ENCODE results near the gene CUEDC1.

DNA sequence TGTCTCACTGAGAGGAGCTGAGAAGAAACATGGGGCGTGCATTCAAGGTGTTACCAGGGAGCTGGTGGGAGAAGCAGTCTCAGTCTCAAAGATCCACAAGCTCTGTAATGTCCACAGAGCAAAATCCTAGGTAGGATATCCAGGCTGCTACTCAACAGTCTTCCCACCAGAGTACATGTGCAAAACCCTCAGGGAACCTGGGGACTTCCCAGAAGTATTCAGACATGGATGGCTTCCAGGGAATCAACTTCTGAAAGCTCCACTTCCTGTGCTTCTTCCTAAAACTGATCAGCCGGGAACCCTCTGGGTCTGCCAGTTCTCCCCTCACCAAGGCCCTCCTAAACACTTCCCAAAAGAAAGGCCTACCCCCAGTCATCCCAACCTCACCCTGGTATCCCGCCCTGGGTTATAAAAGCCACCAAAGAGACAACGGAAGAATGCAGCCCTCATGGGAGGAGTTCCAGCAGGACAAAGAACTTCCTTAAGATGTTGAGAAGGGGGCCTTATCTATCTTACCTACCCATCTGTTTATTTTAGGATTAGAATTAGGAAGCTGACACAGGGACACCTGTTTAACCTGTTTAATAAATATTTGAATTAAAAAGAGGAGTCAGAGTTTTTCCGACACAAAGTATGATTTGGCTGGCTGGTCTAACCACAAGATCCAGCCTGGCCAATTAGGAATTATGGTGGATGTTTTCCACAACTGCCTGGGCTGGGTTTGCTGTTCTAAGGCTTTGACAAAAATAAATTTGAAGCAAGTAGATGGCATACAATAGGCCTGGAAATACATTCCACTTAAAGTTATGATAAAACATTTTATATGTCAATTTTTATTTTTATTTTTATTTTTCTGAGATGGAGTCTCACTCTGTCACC is 37.0 kb downstream of the CUEDC1 start:
- TF ChIP-seq, protein P1, sequence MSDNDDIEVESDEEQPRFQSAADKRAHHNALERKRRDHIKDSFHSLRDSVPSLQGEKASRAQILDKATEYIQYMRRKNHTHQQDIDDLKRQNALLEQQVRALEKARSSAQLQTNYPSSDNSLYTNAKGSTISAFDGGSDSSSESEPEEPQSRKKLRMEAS (IDR thresholded peaks at IDR 0.05) = no peak
- TF ChIP-seq POLR2A (IDR thresholded peaks at IDR 0.05; ENCODE audit: low read length) (no peak), SMC3 (IDR thresholded peaks at IDR 0.05) (no peak), NR3C1 (IDR thresholded peaks at IDR 0.05) (no peak), KDM1A (IDR thresholded peaks at IDR 0.05; ENCODE audit: low read depth) (no peak), EP300 (IDR thresholded peaks at IDR 0.05) (no peak), MYC (IDR thresholded peaks at IDR 0.05; ENCODE audit: borderline replicate concordance, low read length) (no peak), ESRRA (IDR thresholded peaks at IDR 0.05; ENCODE audit: borderline replicate concordance, low read length) (no peak), MAZ (IDR thresholded peaks at IDR 0.05; ENCODE audit: borderline replicate concordance, low read depth, low read length) (no peak)
- TF ChIP-seq, protein P2, sequence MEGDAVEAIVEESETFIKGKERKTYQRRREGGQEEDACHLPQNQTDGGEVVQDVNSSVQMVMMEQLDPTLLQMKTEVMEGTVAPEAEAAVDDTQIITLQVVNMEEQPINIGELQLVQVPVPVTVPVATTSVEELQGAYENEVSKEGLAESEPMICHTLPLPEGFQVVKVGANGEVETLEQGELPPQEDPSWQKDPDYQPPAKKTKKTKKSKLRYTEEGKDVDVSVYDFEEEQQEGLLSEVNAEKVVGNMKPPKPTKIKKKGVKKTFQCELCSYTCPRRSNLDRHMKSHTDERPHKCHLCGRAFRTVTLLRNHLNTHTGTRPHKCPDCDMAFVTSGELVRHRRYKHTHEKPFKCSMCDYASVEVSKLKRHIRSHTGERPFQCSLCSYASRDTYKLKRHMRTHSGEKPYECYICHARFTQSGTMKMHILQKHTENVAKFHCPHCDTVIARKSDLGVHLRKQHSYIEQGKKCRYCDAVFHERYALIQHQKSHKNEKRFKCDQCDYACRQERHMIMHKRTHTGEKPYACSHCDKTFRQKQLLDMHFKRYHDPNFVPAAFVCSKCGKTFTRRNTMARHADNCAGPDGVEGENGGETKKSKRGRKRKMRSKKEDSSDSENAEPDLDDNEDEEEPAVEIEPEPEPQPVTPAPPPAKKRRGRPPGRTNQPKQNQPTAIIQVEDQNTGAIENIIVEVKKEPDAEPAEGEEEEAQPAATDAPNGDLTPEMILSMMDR (IDR thresholded peaks at IDR 0.05) = no peak
- TF ChIP-seq, protein P3, sequence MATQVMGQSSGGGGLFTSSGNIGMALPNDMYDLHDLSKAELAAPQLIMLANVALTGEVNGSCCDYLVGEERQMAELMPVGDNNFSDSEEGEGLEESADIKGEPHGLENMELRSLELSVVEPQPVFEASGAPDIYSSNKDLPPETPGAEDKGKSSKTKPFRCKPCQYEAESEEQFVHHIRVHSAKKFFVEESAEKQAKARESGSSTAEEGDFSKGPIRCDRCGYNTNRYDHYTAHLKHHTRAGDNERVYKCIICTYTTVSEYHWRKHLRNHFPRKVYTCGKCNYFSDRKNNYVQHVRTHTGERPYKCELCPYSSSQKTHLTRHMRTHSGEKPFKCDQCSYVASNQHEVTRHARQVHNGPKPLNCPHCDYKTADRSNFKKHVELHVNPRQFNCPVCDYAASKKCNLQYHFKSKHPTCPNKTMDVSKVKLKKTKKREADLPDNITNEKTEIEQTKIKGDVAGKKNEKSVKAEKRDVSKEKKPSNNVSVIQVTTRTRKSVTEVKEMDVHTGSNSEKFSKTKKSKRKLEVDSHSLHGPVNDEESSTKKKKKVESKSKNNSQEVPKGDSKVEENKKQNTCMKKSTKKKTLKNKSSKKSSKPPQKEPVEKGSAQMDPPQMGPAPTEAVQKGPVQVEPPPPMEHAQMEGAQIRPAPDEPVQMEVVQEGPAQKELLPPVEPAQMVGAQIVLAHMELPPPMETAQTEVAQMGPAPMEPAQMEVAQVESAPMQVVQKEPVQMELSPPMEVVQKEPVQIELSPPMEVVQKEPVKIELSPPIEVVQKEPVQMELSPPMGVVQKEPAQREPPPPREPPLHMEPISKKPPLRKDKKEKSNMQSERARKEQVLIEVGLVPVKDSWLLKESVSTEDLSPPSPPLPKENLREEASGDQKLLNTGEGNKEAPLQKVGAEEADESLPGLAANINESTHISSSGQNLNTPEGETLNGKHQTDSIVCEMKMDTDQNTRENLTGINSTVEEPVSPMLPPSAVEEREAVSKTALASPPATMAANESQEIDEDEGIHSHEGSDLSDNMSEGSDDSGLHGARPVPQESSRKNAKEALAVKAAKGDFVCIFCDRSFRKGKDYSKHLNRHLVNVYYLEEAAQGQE (IDR thresholded peaks at IDR 0.05) = no peak
- TF ChIP-seq, protein P4, sequence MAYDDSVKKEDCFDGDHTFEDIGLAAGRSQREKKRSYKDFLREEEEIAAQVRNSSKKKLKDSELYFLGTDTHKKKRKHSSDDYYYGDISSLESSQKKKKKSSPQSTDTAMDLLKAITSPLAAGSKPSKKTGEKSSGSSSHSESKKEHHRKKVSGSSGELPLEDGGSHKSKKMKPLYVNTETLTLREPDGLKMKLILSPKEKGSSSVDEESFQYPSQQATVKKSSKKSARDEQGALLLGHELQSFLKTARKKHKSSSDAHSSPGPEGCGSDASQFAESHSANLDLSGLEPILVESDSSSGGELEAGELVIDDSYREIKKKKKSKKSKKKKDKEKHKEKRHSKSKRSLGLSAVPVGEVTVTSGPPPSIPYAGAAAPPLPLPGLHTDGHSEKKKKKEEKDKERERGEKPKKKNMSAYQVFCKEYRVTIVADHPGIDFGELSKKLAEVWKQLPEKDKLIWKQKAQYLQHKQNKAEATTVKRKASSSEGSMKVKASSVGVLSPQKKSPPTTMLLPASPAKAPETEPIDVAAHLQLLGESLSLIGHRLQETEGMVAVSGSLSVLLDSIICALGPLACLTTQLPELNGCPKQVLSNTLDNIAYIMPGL (CRISPR knock-in tag; IDR thresholded peaks at IDR 0.05; ENCODE audit: borderline replicate concordance) = no peak
